K562 (cell line): ENCODE results near the gene CACYBP. TPM values are rescaled to one million over a fixed set of nuclear protein-coding genes. Genes with fewer than 3 reads are reported as not detected.

Experiments used
- CCAR2 ChIP-seq: fragments of 200-400 bp; formaldehyde crosslinking; IDR thresholded peaks from 2 replicates; pipeline ENCODE4 v1.6.1; 2017; ENCODE audit warnings: mild to moderate bottlenecking, low read depth, low read length
- CREB3L1 ChIP-seq: fragments of 450-650 bp; IDR thresholded peaks from 2 replicates; pipeline ENCODE4 v1.6.1; 2014; ENCODE audit warnings: low read depth, mild to moderate bottlenecking, moderate library complexity, borderline replicate concordance
- EP400 ChIP-seq: fragments of 450-650 bp; IDR thresholded peaks from 2 replicates; pipeline ENCODE4 v1.6.1; 2017; ENCODE audit warnings: antibody characterized with exemption, mild to moderate bottlenecking, moderate library complexity
- FOXK2 ChIP-seq, 2 experiments: fragments of 450-650 bp; IDR thresholded peaks in 1 of 2; conservative IDR thresholded peaks in 1 of 2; 2 replicates each; pipeline ENCODE4 v1.6.1; 2016; ENCODE audit warnings: low read depth in 2 of 2, mild to moderate bottlenecking in 1 of 2
- MED1 ChIP-seq: sonication (generic); formaldehyde crosslinking; IDR thresholded peaks from 2 replicates; pipeline ENCODE4 v1.8.1; 2023; ENCODE audit warnings: missing genetic modification reagents, borderline replicate concordance
- MEF2D ChIP-seq: conservative IDR thresholded peaks from 2 replicates; pipeline ENCODE4 v1.6.1; 2016; ENCODE audit warnings: low read depth, missing genetic modification characterization, missing compliant biosample characterization
- MTF1 ChIP-seq: fragments of 250-450 bp; sonication (Bioruptor Pico); IDR thresholded peaks from 2 replicates; pipeline ENCODE4 v1.9.0; 2021; ENCODE audit warnings: moderate library complexity, mild to moderate bottlenecking, inconsistent platforms, borderline replicate concordance
- PCBP1 ChIP-seq: fragments of 200-400 bp; formaldehyde crosslinking; IDR thresholded peaks from 2 replicates; pipeline ENCODE4 v1.6.1; 2018; ENCODE audit warnings: mild to moderate bottlenecking, low read depth, low read length; ENCODE audit not compliant: poor library complexity, severe bottlenecking
- POLR2H ChIP-seq: IDR thresholded peaks from 2 replicates; pipeline ENCODE4 v1.6.1; 2016; ENCODE audit warnings: missing genetic modification characterization, low read depth, mild to moderate bottlenecking, control low read depth, missing compliant biosample characterization, moderate library complexity
- RFX1 ChIP-seq: fragments of 450-650 bp; IDR thresholded peaks from 2 replicates; pipeline ENCODE4 v1.6.1; 2016; ENCODE audit warnings: mild to moderate bottlenecking, moderate library complexity
- SMARCC2 ChIP-seq: fragments of 450-650 bp; IDR thresholded peaks from 2 replicates; pipeline ENCODE4 v1.6.1; 2017; ENCODE audit warnings: antibody characterized with exemption, moderate library complexity, mild to moderate bottlenecking, low read depth
- TFAM ChIP-seq: fragments of 250-450 bp; sonication (Bioruptor Pico); conservative IDR thresholded peaks from 2 replicates; pipeline ENCODE4 v1.5.0; 2021; ENCODE audit warnings: mild to moderate bottlenecking, moderate library complexity
- TRIM24 ChIP-seq, 2 experiments: fragments of 450-650 bp; IDR thresholded peaks; 2 replicates each; pipeline ENCODE4 v1.6.1; 2016
- ZNF12 ChIP-seq: sonication (generic); formaldehyde crosslinking; IDR thresholded peaks from 2 replicates; pipeline ENCODE4 v1.4.0; 2020; ENCODE audit warnings: mild to moderate bottlenecking, missing genetic modification reagents
- ZNF165 ChIP-seq: fragments of 250-450 bp; sonication (Bioruptor Pico); IDR thresholded peaks from 2 replicates; pipeline ENCODE4 v1.4.0; 2020; ENCODE audit warnings: borderline replicate concordance
- ZNF316 ChIP-seq: fragments of 450-650 bp; IDR thresholded peaks from 2 replicates; pipeline ENCODE4 v1.6.1; 2016
- ZNF583 ChIP-seq: fragments of 250-450 bp; sonication (Bioruptor Pico); IDR thresholded peaks from 2 replicates; pipeline ENCODE4 v1.4.0; 2020
- ZNF589 ChIP-seq: fragments of 200-800 bp; sonication (Bioruptor generic); IDR thresholded peaks from 2 replicates; pipeline ENCODE4 v1.6.1; 2016; ENCODE audit warnings: low read depth, missing genetic modification characterization, missing compliant biosample characterization
- polyA plus RNA-seq, 8 experiments: library from polyadenylated mRNA; depleted of rRNA in 4 of 8; stranded (reverse) in 5 of 8; unstranded in 3 of 8; fragments of >200 nt; fragmentation: Nextera tagmentation in 2 of 8; fragmentation: Illumina TruSeq in 1 of 8; extraction: Ambion mirVana in 2 of 8; extraction: Trizol in 1 of 8; gene quantifications; 2 replicates each; pipeline versions ENCODE4 v1.2.1 to v1.2.3, GENCODE V29; 2011 to 2014; ENCODE audit warnings: inconsistent platforms in 1 of 8, missing spikeins in 1 of 8
- total RNA-seq, 7 experiments: library from RNA; depleted of rRNA in 6 of 7; stranded (reverse); fragments of >200 nt in 6 of 7; fragmentation: Illumina TruSeq in 2 of 7; extraction: Trizol in 2 of 7; gene quantifications; 2 replicates each; pipeline versions ENCODE4 v1.2.1 to v1.2.3, GENCODE V29; 2011 to 2021; ENCODE audit warnings: low replicate concordance in 1 of 7
- TF ChIP-seq, protein P1 (sequence below): fragments of 450-650 bp; formaldehyde crosslinking; IDR thresholded peaks from 2 replicates; pipeline ENCODE4 v1.4.0; 2020; ENCODE audit warnings: mild to moderate bottlenecking, moderate library complexity
- TF ChIP-seq, protein P2 (sequence below): fragments of 250-450 bp; sonication (Bioruptor Pico); IDR thresholded peaks from 2 replicates; pipeline ENCODE4 v1.9.0; 2021; ENCODE audit warnings: mild to moderate bottlenecking
- TF ChIP-seq, protein P3 (sequence below), 2 experiments: fragments of 450-650 bp in 1 of 2; sonication (generic) in 1 of 2; formaldehyde crosslinking in 1 of 2; IDR thresholded peaks in 1 of 2; conservative IDR thresholded peaks in 1 of 2; 2 replicates each; pipeline versions ENCODE4 v1.6.1 to v1.8.1; 2016 to 2023; ENCODE audit warnings: mild to moderate bottlenecking in 2 of 2, moderate library complexity in 2 of 2, inconsistent platforms in 1 of 2, missing genetic modification reagents in 1 of 2

The CACYBP gene
- total and polyA plus RNA-seq, 9 of the 15 experiments (the other 6 are each of a cell fraction or from before 2014, with no cell fraction given), result 147 to 1,576 (median 488) TPM

GRCh38 chr1:174999216-174999935 is 371 bp upstream of the CACYBP start (continued):
- TF ChIP-seq TFAM (CRISPR knock-in tag) (no peak), MTF1 (CRISPR knock-in tag) (no peak), MEF2D (tag) (peak; percentile 87), CCAR2 (no peak), ZNF583 (CRISPR knock-in tag) (0 out of 2 replicates have a peak, but pooled peaks have one; percentile 63), TRIM24 (IDR thresholded peaks at IDR 0.05) (peak in 1 of 2 experiments; percentile 89; a peak in 2 of 4 replicates), PCBP1 (no peak), FOXK2 (conservative IDR thresholded peaks at IDR 0.05 in 1 of 2, IDR thresholded peaks at IDR 0.05 in 1 of 2; ENCODE audit: low read depth in 2 of 2) (peak; percentile 98 to 99), ZNF316 (no peak), POLR2H (peak; percentile 98), ZNF589 (CRISPR knock-in tag) (peak; percentile 69), EP400 (peak; percentile 100), ZNF165 (CRISPR knock-in tag) (0 out of 2 replicates have a peak, but pooled peaks have one; percentile 1), CREB3L1 (peak; percentile 96), RFX1 (peak; percentile 95), SMARCC2 (no peak), ZNF12 (0 out of 2 replicates have a peak, but pooled peaks have one; percentile 78), MED1 (CRISPR knock-in tag) (no peak)
- TF ChIP-seq, protein P1, sequence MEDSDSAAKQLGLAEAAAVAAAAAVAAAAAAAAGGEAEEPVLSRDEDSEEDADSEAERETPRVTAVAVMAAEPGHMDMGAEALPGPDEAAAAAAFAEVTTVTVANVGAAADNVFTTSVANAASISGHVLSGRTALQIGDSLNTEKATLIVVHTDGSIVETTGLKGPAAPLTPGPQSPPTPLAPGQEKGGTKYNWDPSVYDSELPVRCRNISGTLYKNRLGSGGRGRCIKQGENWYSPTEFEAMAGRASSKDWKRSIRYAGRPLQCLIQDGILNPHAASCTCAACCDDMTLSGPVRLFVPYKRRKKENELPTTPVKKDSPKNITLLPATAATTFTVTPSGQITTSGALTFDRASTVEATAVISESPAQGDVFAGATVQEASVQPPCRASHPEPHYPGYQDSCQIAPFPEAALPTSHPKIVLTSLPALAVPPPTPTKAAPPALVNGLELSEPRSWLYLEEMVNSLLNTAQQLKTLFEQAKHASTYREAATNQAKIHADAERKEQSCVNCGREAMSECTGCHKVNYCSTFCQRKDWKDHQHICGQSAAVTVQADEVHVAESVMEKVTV (CRISPR knock-in tag), result peak; percentile 15; the same call in 1 of the 2 replicates
- TF ChIP-seq, protein P2, sequence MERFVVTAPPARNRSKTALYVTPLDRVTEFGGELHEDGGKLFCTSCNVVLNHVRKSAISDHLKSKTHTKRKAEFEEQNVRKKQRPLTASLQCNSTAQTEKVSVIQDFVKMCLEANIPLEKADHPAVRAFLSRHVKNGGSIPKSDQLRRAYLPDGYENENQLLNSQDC (CRISPR knock-in tag), result peak; percentile 90
- TF ChIP-seq, protein P3, sequence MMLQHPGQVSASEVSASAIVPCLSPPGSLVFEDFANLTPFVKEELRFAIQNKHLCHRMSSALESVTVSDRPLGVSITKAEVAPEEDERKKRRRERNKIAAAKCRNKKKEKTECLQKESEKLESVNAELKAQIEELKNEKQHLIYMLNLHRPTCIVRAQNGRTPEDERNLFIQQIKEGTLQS (IDR thresholded peaks at IDR 0.05), result peak; percentile 95
- TF ChIP-seq, protein P3 (CRISPR knock-in tag; conservative IDR thresholded peaks at IDR 0.05), result peak; percentile 95
